Kidney glomerular epithelial cell (primary cell): Measurements from ENCODE around the gene CTSV.
"Not testable (repeated sequence)": the region's sequence is repeated elsewhere in the genome, so short reads cannot be mapped to it uniquely, and the experiment has no call there.

Source experiments
- DNase-seq: peaks from one replicate; lab custom pipeline; 2025; lab: John Stamatoyannopoulos, UW

CTSV gene

DNA sequence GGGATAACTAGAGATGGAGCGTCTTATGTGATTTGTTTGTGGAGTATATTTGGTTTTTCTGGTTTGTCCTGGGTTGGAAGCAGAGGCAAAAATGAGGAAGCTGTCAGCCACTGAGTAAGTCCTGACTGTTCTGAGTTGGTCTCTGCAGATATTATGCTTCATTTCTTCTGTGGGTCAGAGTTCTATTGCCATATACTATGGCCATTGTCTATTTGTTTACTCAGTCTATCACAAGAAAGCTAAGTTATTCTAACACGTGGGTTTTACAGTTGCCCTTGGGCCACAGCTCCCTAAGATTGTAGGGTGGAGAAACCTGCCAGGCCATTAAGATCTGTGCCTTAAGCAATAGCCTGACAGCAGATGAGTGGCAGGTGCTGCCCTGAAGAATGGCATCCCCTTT lies 3.0 kb upstream of the CTSV start:
- no peak for DNase-seq

DNA sequence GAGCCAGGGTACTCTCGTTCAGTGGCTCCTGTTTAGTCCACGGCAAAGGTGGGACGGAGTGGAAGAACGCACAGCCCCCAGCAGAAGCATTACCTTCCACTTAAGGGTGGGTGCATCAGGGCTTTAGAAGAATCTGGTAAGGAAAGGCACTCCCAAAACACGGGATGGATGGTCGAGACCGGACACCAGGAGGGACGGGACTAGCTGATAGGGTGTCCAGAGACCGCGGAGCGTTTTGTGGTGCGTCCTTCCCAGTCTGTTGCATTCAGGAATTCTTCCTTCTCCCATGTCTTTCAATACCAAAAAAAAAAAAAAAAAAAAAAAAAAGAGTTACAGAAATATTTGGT lies 545 bp upstream of the CTSV start:
- no peak for DNase-seq

DNA sequence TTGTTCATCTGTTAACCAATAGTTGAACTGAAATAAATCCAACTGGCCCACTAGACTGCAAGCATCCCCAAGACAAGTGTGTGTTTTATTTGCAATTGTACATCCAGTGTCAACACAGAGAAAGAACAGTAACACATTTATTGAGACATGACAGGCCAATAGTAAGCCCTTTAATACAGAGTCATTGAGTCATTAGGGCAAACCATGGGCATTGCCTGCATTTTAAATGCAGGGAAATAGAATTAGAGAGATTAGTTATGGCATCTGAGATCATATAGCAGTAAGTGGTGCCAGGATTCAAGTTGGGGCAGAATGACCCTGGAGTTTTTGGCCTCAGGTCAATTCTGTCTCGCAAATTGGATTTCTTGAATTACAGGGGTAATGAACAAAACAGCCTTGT lies 15.4 kb downstream of the CTSV start:
- not testable (repeated sequence) for DNase-seq

DNA sequence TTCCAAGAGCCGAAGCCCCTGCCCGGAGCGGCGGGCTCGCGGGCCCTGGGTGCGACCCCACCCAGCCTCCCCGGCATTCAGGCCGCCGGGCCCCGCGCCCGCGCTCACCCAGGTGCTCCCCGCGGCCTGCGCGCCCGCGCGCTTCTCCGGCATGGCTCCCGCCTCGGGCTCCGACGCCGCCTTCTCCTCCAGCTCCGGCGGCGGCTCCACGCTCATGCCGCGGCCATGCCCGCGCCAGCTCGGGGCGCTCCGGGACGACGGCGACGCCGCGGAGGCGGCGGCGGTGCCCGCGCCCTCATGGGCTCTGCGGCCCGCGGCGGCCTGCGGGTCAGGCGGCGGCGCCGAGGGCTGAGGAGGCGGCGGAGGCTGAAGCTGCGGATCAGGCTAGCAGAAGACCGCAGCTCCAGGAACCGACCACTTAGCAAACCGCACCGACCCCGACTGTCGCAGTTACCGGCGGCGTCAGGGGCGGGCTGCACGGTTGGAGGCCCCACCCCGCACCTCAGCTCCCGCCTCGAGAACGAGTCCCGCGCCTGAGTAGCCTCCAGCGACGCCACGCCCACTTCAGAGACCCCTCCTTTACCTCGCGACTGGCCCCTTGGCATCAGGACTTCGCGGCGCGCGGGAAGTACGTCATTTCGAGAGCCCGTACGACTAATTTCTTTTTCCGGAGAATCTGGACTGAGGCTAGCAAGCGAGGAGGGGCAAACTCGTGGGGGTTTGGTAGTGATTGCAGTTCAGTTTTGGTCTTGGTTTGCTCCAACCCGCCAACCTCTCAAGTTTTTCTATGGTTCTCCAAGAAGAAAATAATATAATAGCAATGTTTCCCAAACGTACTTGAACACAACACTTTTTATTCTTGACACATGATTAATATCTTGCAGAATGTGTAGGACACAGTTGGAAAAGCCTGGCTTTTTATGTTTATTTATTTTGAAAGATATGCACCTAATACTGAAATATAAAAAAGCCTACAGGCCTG lies 25.5 kb downstream of the CTSV start:
- peak; percentile 49 for DNase-seq

DNA sequence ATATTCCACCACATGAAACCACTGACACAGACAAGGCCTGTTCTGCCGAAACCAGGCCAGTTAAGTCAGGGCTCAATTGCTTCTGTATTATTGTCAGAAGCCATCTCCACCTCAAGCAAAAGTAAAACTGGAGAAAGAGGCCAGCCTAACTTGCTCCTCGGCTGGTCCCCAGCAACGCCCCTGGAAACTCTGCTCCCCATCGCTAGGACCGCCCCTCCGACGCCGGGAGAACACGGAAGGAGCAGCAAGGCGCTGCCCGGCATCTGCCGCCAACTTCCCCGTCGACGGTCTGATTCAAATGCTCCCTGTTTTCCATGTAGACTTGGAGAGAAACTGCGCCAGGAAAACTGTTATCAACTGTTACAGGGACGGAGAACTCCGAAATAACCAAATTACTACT lies 26.3 kb downstream of the CTSV start:
- DNase-seq: not testable (repeated sequence)

DNA sequence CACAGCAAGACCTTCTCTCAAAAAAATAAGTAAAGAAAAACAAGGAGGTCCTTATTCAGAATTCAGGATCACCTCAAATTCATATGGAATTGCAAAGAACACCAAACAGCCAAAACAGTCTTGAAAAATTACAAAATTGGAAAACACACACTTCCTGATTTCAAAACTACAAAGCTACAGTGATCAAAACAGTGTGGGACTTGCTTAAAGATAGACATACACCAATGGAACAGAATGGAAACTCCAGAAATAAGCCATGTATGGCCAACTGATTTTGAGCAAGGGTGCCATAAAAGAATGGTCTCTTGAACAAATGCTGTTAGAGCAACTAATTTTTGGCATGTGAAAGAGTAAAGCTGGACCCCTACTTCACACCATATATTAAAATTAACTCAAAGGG lies 36.7 kb downstream of the CTSV start:
- DNase-seq: not testable (repeated sequence)

DNA sequence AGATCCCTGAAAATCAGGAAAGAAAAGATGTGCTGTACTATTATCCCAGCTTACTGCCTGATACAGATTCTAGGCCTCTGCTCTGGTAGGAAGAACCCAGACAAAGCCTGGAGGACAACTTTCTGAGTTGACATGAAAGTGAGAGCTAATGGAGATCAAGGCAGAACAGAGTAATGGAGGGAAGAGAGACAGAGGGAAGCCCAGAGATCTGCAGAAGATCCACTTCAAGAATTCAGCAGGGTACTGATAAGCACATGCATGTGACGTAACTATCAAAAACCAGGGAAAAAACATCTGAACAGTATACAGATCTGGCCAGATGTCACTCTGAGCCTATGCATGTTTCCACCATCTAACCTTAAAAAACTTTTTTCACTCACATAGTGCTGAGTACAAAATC lies 37.6 kb downstream of the CTSV start:
- DNase-seq: not testable (repeated sequence)

DNA sequence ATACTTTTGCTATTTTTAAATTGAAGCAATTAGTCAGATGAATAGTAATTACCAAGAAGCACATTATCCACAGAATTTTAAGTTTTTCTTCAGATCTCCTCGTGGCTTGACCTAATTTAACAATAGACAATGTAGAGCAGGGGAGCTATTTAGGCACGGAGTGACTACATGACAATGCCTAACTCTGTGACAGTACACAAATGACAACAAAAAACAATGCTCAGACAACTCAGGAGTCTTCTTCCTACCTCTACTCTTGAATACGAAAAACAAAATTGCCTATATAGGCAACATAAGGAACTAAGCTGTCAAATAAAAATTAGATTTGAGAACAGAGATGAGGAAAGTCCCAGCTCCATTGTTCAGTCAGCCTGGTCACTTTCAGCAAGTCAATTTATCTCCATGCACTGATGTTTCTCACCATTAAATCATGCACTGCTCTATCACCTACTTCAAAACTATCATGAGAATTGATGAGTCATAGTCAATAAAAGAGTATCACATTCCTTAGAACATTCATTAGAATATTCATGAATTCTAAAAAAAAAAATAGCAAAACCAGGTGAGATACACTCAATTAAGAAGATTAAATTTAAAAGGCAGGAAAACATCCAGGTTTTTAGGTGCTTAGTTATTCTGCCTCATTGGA lies 38.7 kb downstream of the CTSV start:
- DNase-seq: not testable (repeated sequence)

DNA sequence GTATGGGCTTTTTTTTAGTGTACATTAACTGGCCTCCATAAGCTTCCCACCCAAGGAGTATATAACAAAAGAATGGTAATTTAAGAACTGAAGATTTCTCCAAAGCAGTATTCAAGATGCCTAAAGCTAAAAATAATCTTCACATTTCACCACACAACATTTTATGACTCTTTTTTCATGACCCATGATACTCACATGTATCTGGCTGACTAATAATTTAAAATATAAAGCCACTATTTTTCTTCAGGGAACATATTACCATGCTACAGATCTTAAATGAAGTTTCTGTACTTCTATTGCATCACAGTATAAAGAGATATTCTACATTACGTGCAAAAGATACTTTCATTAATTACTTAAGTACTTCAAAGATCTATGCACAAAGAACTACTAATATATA lies 39.2 kb downstream of the CTSV start:
- DNase-seq: not testable (repeated sequence)

DNA sequence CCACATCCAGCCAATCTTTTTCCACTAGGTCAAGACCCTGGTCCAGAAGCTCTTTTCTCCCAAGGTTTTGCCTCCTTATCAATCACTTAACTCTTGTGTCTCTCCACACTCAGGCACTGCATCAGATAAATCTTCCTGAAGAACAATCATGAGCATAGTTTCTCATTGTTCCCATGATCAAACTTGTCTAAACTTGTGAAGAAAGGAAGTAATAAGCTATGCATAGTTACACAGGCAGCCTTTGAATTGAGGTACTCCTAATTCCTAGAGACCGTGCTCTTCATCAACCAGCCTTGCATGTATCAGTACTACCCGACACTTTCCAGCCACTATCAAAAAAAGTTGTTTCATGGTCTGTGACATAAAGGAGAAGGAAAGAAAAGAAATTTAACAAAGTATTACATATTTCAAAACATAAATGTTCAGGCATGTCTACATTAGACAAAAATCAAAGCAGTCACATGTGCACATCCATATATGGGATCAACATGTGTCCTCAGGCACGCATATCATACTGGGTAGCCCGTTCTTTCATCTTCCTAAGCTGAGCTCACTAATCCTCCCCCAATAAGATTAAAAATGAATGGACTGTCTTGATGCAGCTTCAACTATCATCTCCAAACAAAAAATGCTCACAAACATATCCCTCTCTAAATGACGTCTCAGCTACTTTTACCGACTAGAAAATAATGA lies 41.8 kb downstream of the CTSV start:
- DNase-seq: not testable (repeated sequence)

DNA sequence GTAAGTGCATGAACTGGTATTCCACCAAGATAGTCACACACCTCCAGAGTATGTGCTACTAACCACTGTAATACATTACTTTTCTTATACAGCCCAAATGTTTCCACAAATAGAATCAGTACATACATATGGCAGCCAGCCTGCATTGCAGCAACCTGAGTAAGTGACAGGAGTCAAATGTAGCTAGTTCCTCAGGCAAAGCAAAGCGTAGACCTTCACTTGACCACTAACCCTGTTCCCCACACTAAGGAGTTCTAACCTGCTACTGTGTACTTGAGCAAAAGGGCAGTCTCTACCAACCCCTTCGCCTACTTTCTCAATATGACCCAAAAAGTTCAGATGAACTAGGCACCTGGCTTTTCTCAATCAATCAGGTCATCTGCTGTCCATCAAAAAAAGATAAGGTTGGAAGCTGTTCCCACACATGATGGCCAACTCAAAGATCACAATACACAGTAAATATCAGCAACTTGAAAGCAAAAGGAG lies 44.4 kb downstream of the CTSV start:
- DNase-seq: not testable (repeated sequence)

DNA sequence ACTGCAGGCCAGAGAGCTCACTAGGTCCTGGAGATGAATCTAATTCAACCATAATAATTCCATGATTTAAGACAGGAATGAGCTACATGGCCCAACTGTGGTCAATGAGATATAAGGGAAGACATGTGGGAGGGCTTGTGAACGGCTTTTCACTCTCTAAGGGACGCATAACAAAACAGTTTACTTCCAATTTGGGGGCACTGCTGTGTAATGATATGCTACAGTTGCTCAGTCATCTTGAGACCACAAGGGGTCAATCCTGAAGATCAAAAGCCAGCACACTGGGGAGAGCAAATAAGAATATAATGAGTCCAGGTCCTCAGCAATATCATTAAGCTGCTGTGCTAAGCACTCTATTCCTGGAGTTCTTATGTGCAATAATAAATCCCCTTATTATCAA lies 46.6 kb downstream of the CTSV start:
- DNase-seq: not testable (repeated sequence)

DNA sequence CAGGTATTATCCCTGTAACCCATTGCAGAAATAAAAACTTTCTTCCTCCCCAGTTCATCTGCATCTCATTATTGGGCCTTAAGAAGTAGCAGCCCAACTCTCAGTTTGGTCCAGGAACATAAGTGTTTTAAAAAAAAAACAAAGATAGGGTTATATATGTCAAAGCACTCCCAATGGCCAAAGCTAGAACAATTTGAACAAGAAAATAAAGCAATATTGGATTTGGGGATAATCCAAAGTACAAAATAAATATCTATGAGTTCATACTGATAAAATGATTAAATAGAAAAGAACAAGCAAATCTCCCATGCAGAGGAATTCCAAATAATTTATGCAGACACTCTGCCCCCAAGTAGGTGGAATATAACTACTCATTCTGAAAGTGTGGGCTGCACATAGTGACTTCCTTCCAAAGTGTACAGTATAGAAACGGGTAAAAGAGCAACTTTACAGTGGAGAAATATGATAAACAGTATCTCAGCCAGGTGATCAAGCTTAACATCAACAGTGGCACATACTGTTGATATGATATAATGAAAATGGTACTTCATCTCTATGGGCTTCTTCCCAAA lies 49.1 kb downstream of the CTSV start:
- DNase-seq: not testable (repeated sequence)

DNA sequence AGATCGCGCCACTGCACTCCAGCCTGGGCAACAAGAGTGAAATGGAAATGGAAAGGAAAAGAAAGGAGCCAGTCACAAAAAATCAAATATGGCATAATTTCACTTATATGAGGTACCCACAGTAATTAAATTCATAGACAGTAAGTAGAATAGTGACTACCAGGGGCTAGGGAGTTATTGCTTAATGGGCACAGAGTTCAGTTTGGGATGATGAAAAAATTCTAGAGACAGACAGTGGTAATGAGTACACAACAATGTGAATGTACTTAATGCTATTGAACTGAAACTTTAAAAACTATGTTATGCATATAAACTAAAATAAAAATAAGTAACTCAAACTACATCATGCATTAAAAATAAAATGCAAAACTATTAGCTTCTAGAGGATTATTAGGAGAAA lies 54.1 kb downstream of the CTSV start:
- not testable (repeated sequence) for DNase-seq

DNA sequence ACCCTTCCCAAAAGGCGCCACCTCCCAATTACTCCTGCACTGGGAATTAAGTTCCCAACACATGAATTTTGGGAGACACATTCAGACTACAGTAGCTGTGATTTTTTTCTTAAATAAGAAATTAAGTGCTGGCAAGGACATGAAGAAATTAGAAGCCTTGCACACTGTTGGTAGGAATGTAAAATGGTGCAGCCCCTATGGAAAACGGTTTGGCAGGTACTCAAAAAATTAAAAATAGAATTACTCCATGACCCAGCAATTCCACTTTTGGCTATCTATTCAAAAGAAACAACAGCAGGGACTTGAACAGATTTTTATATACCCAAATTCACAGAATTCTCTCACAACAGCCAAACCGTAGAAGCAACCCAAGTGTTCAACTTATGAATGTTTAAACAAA lies 54.8 kb downstream of the CTSV start:
- not testable (repeated sequence) for DNase-seq

DNA sequence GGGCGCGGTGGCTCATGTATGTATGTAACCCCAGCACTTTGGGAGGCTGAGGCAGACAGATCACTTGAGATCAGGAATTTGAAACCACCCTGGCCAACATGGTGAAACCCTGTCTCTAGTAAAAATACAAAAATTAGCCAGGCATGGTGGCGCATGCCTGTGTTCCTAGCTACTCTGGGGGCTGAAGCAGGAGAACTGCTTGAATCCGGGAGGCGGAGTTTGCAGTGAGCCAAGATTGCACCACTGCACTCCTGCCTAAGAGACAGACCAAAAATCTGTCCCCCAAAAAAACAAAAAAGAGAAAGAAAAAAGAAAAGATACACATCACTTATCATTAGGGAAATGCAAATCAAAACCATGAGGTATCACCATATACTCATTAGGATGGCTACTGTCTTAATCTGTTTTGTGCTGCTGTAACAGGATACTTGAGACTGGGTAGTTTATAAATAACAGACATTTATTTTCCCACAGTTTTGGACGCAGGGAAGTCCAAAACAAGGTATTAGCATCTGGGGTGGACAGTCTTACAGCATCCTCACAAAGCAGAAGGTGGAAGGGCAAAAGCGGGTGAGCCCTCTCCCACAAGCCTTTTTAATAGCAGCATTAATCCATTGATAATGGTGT lies 55.3 kb downstream of the CTSV start:
- not testable (repeated sequence) for DNase-seq
